OCI-LY3 (cell line): ENCODE results near the gene DOK3.

Experiments used
- EZH2phosphoT487 ChIP-seq: fragments of 200-600 bp; shearing (Covaris generic); IDR thresholded peaks from 2 replicates; pipeline ENCODE4 v1.6.1; 2018; ENCODE audit warnings: antibody characterized with exemption, mixed run types, low read depth
- TF ChIP-seq, protein P1 (sequence below): fragments of 200-600, 300-600 bp; sonication (generic); IDR thresholded peaks from 2 replicates; pipeline ENCODE4 v1.5.1; 2014; ENCODE audit warnings: antibody characterized with exemption, low read length, low read depth

DNA sequence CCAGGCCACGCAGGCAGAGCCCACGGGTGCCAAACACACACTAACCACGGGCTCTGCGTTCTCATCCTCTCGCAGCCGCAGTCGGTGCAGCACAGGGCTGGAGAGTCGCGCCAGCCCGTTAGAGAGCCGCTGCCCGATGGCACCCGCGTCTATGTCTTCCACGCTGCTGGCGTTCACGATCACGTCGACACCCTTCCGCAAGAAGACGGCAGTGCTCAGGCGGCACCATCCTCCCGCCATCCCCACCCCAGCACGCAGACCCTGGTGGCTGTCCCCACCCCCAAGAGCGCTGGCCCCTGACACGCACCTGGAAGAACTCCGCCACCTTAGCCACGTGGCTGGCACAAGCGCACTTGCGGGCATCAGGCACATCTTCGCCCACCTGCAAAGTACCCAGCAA lies 42.2 kb downstream of the DOK3 start:
- TF ChIP-seq, protein P1, sequence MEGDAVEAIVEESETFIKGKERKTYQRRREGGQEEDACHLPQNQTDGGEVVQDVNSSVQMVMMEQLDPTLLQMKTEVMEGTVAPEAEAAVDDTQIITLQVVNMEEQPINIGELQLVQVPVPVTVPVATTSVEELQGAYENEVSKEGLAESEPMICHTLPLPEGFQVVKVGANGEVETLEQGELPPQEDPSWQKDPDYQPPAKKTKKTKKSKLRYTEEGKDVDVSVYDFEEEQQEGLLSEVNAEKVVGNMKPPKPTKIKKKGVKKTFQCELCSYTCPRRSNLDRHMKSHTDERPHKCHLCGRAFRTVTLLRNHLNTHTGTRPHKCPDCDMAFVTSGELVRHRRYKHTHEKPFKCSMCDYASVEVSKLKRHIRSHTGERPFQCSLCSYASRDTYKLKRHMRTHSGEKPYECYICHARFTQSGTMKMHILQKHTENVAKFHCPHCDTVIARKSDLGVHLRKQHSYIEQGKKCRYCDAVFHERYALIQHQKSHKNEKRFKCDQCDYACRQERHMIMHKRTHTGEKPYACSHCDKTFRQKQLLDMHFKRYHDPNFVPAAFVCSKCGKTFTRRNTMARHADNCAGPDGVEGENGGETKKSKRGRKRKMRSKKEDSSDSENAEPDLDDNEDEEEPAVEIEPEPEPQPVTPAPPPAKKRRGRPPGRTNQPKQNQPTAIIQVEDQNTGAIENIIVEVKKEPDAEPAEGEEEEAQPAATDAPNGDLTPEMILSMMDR = no peak
- no peak for TF ChIP-seq EZH2phosphoT487
